ENCODE results near the gene COL19A1.

GRCh38 chr6:70061546-70061945, 195.2 kb downstream of the COL19A1 start:
- TF ChIP-seq ZNF274 (IDR thresholded peaks at IDR 0.05; ENCODE audit: low read depth, low read length) = no peak
- no peak for TF ChIP-seq YY1 (IDR thresholded peaks at IDR 0.05; ENCODE audit: insufficient read depth, insufficient read length)
- no peak for TF ChIP-seq SUZ12 (IDR thresholded peaks at IDR 0.05; ENCODE audit: extremely low read depth, insufficient read depth, insufficient read length)

All from NT2/D1 (cell line).